Measurements from ENCODE around the gene PRR15. TPM values are rescaled to one million over a fixed set of nuclear protein-coding genes. Genes with fewer than 3 reads are reported as not detected.
A peak's percentile ranks its signal among the peaks of the same experiment; 100 is the strongest.

Gene PRR15
- total and polyA plus RNA-seq, 4 experiments from 2014 or later: not detected

- H3K4me3 ChIP-seq (ENCODE audit: low read length in 2 of 2): no peak overlapping the region
- Mint-ChIP-seq H3K4me3 (no peak overlapping the region), H3K36me3 (no peaks in the 10 kb centered on the region), H3K4me1 (peaks cover 0 to 16% (median 6%) of the 10 kb centered on the region in 4 donors), H3K9me3 (peaks cover 0 to 5% (median 0%) of the 10 kb centered on the region in 8 donors), H3K27me3 (peaks cover 29 to 38% of the 10 kb centered on the region in 2 donors), H3K27ac (no peak overlapping the region)
- peaks cover 6% of the 10 kb centered on the region for H3K4me1 ChIP-seq (ENCODE audit: insufficient read depth, low read length)
- H3K27ac ChIP-seq (ENCODE audit: low read depth, low read length): no peak overlapping the region
- intact Hi-C loops (cut with micrococcal nuclease): no loop called here
- ChIA-PET POLR2A (ENCODE audit: partially characterized antibody) (no interaction called here), CTCF (ENCODE audit: partially characterized antibody) (no interaction called here)
- H3K27me3 ChIP-seq (ENCODE audit: insufficient read depth, low read length): peaks cover 10% of the 10 kb centered on the region
- H3K36me3 ChIP-seq (ENCODE audit: insufficient read depth, low read length): no peaks in the 10 kb centered on the region
- DNase-seq: no peak
- H3K9me3 ChIP-seq (ENCODE audit: control insufficient read depth in 1 of 2, low read length in 2 of 2): no peaks in the 10 kb centered on the region
Observed at GRCh38 chr7:29569648-29570047, 6.0 kb downstream of the PRR15 start.

GRCh38 chr7:29572558-29572957 is 8.9 kb downstream of the PRR15 start:
- H3K9me3 Mint-ChIP-seq: peaks cover 0 to 15% (median 9%) of the 10 kb centered on the region in 8 donors
- Histone ChIP-seq H3K4me3 (ENCODE audit: low read length in 2 of 2) (no peak overlapping the region), H3K27me3 (ENCODE audit: insufficient read depth, low read length) (no peaks in the 10 kb centered on the region), H3K9me3 (ENCODE audit: control insufficient read depth in 1 of 2, low read length in 2 of 2) (no peaks in the 10 kb centered on the region), H3K36me3 (ENCODE audit: insufficient read depth, low read length) (no peaks in the 10 kb centered on the region), H3K4me1 (ENCODE audit: insufficient read depth, low read length) (no peaks in the 10 kb centered on the region), H3K27ac (ENCODE audit: low read depth, low read length) (no peak overlapping the region)
- H3K36me3 Mint-ChIP-seq: peaks cover 0 to 3% of the 10 kb centered on the region in 2 donors
- ChIA-PET CTCF (ENCODE audit: partially characterized antibody) (no interaction called here), POLR2A (ENCODE audit: partially characterized antibody) (no interaction called here)
- no peak overlapping the region for H3K27ac Mint-ChIP-seq
- H3K27me3 Mint-ChIP-seq: peaks cover 10 to 19% of the 10 kb centered on the region in 2 donors
- intact Hi-C loops (cut with micrococcal nuclease): no loop called here
- no peaks in the 10 kb centered on the region for H3K4me1 Mint-ChIP-seq
- DNase-seq: no peak
- H3K4me3 Mint-ChIP-seq: no peak overlapping the region

DNA sequence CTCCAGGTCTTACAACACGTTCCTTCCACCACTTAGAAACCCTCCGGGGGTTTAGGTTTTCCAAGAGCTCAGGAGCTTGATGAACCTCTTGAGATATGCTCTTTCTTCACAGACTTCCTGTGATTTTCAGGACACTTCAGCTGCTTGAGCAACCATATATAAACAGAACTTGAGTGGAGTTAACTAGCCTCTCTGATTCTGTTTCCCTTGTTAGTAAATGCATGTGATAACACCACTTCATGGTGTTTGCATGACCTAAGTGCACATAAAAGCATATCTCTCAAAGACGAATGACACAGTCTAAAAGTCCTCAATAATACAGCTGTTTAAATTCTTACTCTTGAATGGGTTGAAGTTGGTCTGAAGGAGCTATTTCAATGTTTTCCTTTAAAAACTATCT is 9.9 kb downstream of the PRR15 start:
- no peak overlapping the region for H3K27ac ChIP-seq (ENCODE audit: low read depth, low read length)
- H3K27me3 ChIP-seq (ENCODE audit: insufficient read depth, low read length): no peaks in the 10 kb centered on the region
- no peak for DNase-seq
- Mint-ChIP-seq H3K27me3 (peaks cover 9 to 16% of the 10 kb centered on the region in 2 donors), H3K4me1 (no peaks in the 10 kb centered on the region), H3K9me3 (peaks cover 0 to 22% (median 13%) of the 10 kb centered on the region in 8 donors), H3K36me3 (peaks cover 0 to 3% of the 10 kb centered on the region in 2 donors), H3K4me3 (no peak overlapping the region), H3K27ac (no peak overlapping the region)
- no peaks in the 10 kb centered on the region for H3K4me1 ChIP-seq (ENCODE audit: insufficient read depth, low read length)
- ChIA-PET CTCF (ENCODE audit: partially characterized antibody) (interaction anchor here (0.5 kb wide), 1 partner anchor 20 kb away, joined by 3 read pairs; no protein-coding TSS in a partner anchor), POLR2A (ENCODE audit: partially characterized antibody) (no interaction called here)
- no peaks in the 10 kb centered on the region for H3K9me3 ChIP-seq (ENCODE audit: control insufficient read depth in 1 of 2, low read length in 2 of 2)
- intact Hi-C loops (cut with micrococcal nuclease): no loop called here
- H3K4me3 ChIP-seq (ENCODE audit: low read length in 2 of 2): no peak overlapping the region
- no peaks in the 10 kb centered on the region for H3K36me3 ChIP-seq (ENCODE audit: insufficient read depth, low read length)

DNA sequence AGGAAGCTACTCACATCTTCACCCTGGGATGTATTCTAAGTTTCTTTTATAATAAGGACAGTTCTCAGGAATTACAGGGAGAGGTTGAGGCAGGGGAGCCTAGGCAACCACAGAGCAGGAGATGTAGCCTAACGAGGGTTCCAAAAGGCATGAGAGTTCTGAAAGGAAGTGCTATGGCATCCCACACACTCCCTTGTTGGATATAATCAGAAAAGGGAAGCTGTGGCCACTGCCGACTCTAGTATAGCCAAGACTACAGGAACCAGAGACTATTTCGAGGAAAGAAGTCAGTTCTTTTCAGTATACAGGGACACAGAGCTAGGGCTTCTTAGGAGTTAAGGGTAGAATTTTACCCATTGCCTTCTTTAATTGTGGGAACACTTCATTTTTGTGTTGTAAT is 11.0 kb downstream of the PRR15 start:
- Mint-ChIP-seq H3K27ac (no peak overlapping the region), H3K4me1 (no peaks in the 10 kb centered on the region), H3K36me3 (peaks cover 0 to 3% of the 10 kb centered on the region in 2 donors), H3K9me3 (peaks cover 0 to 30% (median 14%) of the 10 kb centered on the region in 8 donors), H3K4me3 (no peak overlapping the region), H3K27me3 (peaks cover 5 to 12% of the 10 kb centered on the region in 2 donors)
- H3K27me3 ChIP-seq (ENCODE audit: insufficient read depth, low read length): no peaks in the 10 kb centered on the region
- DNase-seq: no peak
- intact Hi-C loops (cut with micrococcal nuclease): no loop called here
- H3K4me3 ChIP-seq (ENCODE audit: low read length in 2 of 2): no peak overlapping the region
- no peaks in the 10 kb centered on the region for H3K36me3 ChIP-seq (ENCODE audit: insufficient read depth, low read length)
- ChIA-PET CTCF (ENCODE audit: partially characterized antibody) (no interaction called here), POLR2A (ENCODE audit: partially characterized antibody) (no interaction called here)
- H3K9me3 ChIP-seq (ENCODE audit: control insufficient read depth in 1 of 2, low read length in 2 of 2): no peaks in the 10 kb centered on the region
- no peak overlapping the region for H3K27ac ChIP-seq (ENCODE audit: low read depth, low read length)
- no peaks in the 10 kb centered on the region for H3K4me1 ChIP-seq (ENCODE audit: insufficient read depth, low read length)

DNA sequence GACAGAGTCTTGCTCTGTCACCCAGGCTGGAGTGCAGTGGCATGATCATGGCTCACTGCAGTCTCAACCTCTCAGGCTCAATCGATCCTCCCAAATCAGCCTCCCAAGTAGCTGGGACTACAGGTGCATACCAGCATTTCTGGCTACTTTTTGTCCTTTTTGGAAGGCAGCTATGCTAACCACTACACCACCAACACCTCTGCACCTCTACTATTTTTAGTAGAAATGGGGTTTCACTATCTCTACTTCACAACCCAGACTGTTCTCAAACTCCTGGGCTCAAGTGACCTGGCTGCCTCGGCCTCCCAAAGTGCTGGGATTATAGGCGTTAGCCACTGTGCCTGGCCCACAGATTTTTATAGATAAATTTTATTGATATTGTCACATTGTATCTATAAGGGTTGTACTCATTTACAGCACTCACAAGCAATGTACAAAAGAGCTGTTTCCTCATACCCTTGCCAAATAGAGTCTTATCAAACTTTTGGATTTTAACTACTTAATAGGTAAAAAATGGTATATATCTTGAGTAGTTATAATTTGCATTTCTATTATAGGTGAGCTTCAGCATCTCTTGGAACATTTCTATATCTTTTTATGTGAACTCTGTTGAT is 23.7 kb downstream of the PRR15 start:
- Histone ChIP-seq H3K36me3 (ENCODE audit: insufficient read depth, low read length) (no peaks in the 10 kb centered on the region), H3K27me3 (ENCODE audit: insufficient read depth, low read length) (no peaks in the 10 kb centered on the region), H3K9me3 (ENCODE audit: control insufficient read depth in 1 of 2, low read length in 2 of 2) (no peaks in the 10 kb centered on the region), H3K4me1 (ENCODE audit: insufficient read depth, low read length) (no peaks in the 10 kb centered on the region), H3K27ac (ENCODE audit: low read depth, low read length) (no peak overlapping the region), H3K4me3 (ENCODE audit: low read length in 2 of 2) (no peak overlapping the region)
- H3K36me3 Mint-ChIP-seq: no peaks in the 10 kb centered on the region
- CTCF ChIA-PET (ENCODE audit: partially characterized antibody): no interaction called here
- peaks cover 0 to 4% (median 0%) of the 10 kb centered on the region in 8 donors for H3K9me3 Mint-ChIP-seq
- H3K27me3 Mint-ChIP-seq: no peaks in the 10 kb centered on the region
- H3K27ac Mint-ChIP-seq: no peak overlapping the region
- POLR2A ChIA-PET (ENCODE audit: partially characterized antibody): no interaction called here
- peaks cover 4 to 7% (median 6%) of the 10 kb centered on the region in 4 donors for H3K4me1 Mint-ChIP-seq
- intact Hi-C loops (cut with micrococcal nuclease): no loop called here
- H3K4me3 Mint-ChIP-seq: no peak overlapping the region
- DNase-seq: no peak

DNA sequence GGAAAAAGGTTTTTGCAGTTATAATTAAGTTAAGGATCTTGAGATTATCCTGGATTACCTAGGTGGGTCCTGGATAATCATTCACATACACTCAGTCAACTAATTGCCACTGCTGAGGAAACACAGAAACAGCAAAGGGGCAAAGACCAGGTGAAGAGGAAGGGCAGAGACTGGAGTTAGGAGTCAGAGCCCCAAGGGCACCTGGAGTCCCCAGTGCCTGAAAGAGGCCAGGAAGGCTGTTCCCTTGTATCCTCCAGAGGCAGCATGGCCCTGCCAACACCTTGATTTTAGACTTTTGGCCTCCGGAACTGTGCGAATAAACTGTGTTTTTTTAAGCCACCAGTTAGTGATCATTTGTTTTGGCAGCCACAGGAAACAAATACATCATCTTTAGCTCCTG is 24.6 kb downstream of the PRR15 start:
- no peaks in the 10 kb centered on the region for H3K27me3 ChIP-seq (ENCODE audit: insufficient read depth, low read length)
- no peaks in the 10 kb centered on the region for H3K27me3 Mint-ChIP-seq
- no peak overlapping the region for H3K27ac Mint-ChIP-seq
- no peaks in the 10 kb centered on the region for H3K4me1 ChIP-seq (ENCODE audit: insufficient read depth, low read length)
- H3K4me1 Mint-ChIP-seq: peaks cover 4 to 7% (median 6%) of the 10 kb centered on the region in 4 donors
- H3K4me3 ChIP-seq (ENCODE audit: low read length in 2 of 2): no peak overlapping the region
- no peaks in the 10 kb centered on the region for H3K36me3 Mint-ChIP-seq
- no peaks in the 10 kb centered on the region for H3K36me3 ChIP-seq (ENCODE audit: insufficient read depth, low read length)
- intact Hi-C loops (cut with micrococcal nuclease): no loop called here
- H3K9me3 Mint-ChIP-seq: peaks cover 0 to 4% (median 0%) of the 10 kb centered on the region in 8 donors
- H3K9me3 ChIP-seq (ENCODE audit: control insufficient read depth in 1 of 2, low read length in 2 of 2): no peaks in the 10 kb centered on the region
- POLR2A ChIA-PET (ENCODE audit: partially characterized antibody): no interaction called here
- H3K27ac ChIP-seq (ENCODE audit: low read depth, low read length): no peak overlapping the region
- CTCF ChIA-PET (ENCODE audit: partially characterized antibody): no interaction called here
- DNase-seq: no peak
- H3K4me3 Mint-ChIP-seq: no peak overlapping the region

DNA sequence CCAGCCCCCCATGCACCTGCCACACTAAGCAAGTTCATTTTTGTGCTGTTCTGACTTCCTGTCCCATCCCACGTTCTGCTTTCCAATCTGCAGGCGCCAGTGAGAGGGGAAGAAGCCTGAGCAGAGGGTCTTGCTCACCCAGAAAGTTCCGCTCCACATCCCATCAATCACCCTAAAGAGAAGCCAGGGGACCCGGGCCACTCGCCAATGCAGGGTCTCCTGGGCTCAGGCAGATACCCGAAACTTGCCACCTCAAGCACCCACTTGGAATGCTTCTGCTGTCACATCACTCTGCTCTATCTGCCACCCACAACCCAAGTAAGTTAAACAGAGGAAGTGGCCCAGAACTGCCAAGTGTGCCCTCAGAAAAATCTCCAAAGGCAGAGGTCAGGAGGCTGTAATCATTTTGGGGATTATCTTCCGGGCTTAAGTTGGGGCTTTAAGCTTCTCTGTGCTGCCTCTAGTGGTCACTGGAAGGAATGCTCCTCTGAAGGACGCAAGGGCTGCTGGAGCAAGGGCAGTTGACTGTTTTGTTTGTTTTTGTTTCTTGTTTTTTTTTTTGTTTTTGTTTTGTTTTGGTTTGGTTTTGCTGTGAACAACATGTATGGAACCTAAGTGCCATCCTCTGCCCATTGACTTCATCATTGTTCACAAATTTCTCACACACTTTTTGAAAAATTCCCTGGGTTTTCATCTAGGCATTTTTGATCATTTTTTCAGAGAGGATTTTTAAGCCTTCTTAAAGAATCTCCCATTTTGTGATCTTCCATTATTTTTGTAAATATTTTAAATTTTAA is 25.5 kb downstream of the PRR15 start:
- peak overlapping the region in 1 of 7 donors; percentile 19 for H3K27ac Mint-ChIP-seq
- Histone ChIP-seq H3K27me3 (ENCODE audit: insufficient read depth, low read length) (no peaks in the 10 kb centered on the region), H3K4me3 (ENCODE audit: low read length in 2 of 2) (no peak overlapping the region), H3K27ac (ENCODE audit: low read depth, low read length) (no peak overlapping the region), H3K36me3 (ENCODE audit: insufficient read depth, low read length) (no peaks in the 10 kb centered on the region), H3K4me1 (ENCODE audit: insufficient read depth, low read length) (no peaks in the 10 kb centered on the region), H3K9me3 (ENCODE audit: control insufficient read depth in 1 of 2, low read length in 2 of 2) (no peaks in the 10 kb centered on the region)
- H3K4me3 Mint-ChIP-seq: peak overlapping the region in 4 of 8 donors; percentile 17 to 66 (median 47)
- ChIA-PET POLR2A (ENCODE audit: partially characterized antibody) (no interaction called here), CTCF (ENCODE audit: partially characterized antibody) (no interaction called here)
- intact Hi-C loops (cut with micrococcal nuclease): no loop called here
- peaks cover 4 to 7% (median 6%) of the 10 kb centered on the region in 4 donors for H3K4me1 Mint-ChIP-seq
- peaks cover 0 to 4% (median 0%) of the 10 kb centered on the region in 8 donors for H3K9me3 Mint-ChIP-seq
- no peaks in the 10 kb centered on the region for H3K27me3 Mint-ChIP-seq
- DNase-seq: peak in 3 of 5 donors; percentile 0 to 5 (median 4)
- no peaks in the 10 kb centered on the region for H3K36me3 Mint-ChIP-seq

Data from CD4-positive, alpha-beta memory T cell (primary cell).